K562 (cell line): Measurements from ENCODE around the gene CADM2. TPM values are rescaled to one million over a fixed set of nuclear protein-coding genes. Genes with fewer than 3 reads are reported as not detected.

Experiments
- ATAC-seq: fragments of 200-7000 bp; cut with Tn5 transposase; 3 replicates; pipeline ENCODE4 v1.9.1; 2020; ENCODE audit warnings: moderate library complexity
- BruUV-seq: library from RNA; stranded (reverse); fragments of 400-500 nt; replicated peaks from 2 replicates; lab custom pipeline; 2021; lab: Mats Ljungman, UMichigan
- CTCF ChIA-PET: fragments of 300-600 bp; formaldehyde crosslinking; extraction: SDS; loops from one replicate; lab custom pipeline; 2021; ENCODE audit warnings: low intra/inter-chr PET ratio; lab: Yijun Ruan, JAX
- POLR2A ChIA-PET: fragments of 300-600, 350-650 bp; sonication (Branson Sonifier 250); formaldehyde crosslinking; extraction: SDS; loops from one replicate; lab custom pipeline; 2021; ENCODE audit warnings: antibody characterized with exemption, inconsistent platforms; lab: Yijun Ruan, JAX
- DNase-seq, 4 experiments: peaks; one replicate each; pipeline versions ENCODE4 v3.0.0 to v3.0.0-alpha.2; 2011 to 2018; ENCODE audit warnings: low spot score in 3 of 4, mixed read lengths in 3 of 4; ENCODE audit errors: extremely low read depth in 1 of 4
- FAIRE-seq: peaks from 2 replicates; lab custom pipeline; 2011; peaks lifted over from hg19 to GRCh38; lab: Jason Lieb, UNC
- H2AFZ ChIP-seq: 2 replicates; pipeline ENCODE4 v1.6.0; 2011; ENCODE audit warnings: low read depth, low read length, control low read depth, inconsistent platforms
- H3K27ac ChIP-seq: fragments of 200-600 bp; 3 replicates; pipeline ENCODE4 v1.8.0; 2011; ENCODE audit warnings: low read depth, mild to moderate bottlenecking, control low read depth, inconsistent platforms, low read length, moderate library complexity, mixed read lengths; ENCODE audit errors: extremely low read depth
- H3K27me3 ChIP-seq, 2 experiments: fragments of 300-600 bp in 1 of 2; 2 replicates in 1 of 2; 3 replicates in 1 of 2; pipeline versions ENCODE4 v1.6.0 to v1.8.0; 2011; ENCODE audit warnings: inconsistent platforms in 2 of 2, low read length in 2 of 2, mild to moderate bottlenecking in 1 of 2, mixed read lengths in 1 of 2, moderate library complexity in 1 of 2; ENCODE audit not compliant: control insufficient read depth in 2 of 2, insufficient read depth in 2 of 2
- H3K36me3 ChIP-seq: fragments of 300-600 bp; 3 replicates; pipeline ENCODE4 v1.8.0; 2011; ENCODE audit warnings: mild to moderate bottlenecking, low read length, inconsistent platforms; ENCODE audit not compliant: control insufficient read depth, insufficient read depth
- H3K4me1 ChIP-seq, 2 experiments: fragments of 200-600 bp in 1 of 2; replicated peaks in 1 of 2; 2 replicates in 1 of 2; 3 replicates in 1 of 2; pipeline versions ENCODE4 v1.5.1 to v1.8.0; 2011; ENCODE audit warnings: inconsistent platforms in 2 of 2, low read length in 2 of 2, mild to moderate bottlenecking in 1 of 2, mixed read lengths in 1 of 2, moderate library complexity in 1 of 2; ENCODE audit not compliant: control insufficient read depth in 2 of 2, insufficient read depth in 2 of 2
- H3K4me2 ChIP-seq: 2 replicates; pipeline ENCODE4 v1.6.1; 2011; ENCODE audit warnings: low read length, control low read depth, inconsistent platforms, mixed read lengths; ENCODE audit not compliant: insufficient read depth
- H3K4me3 ChIP-seq: fragments of 200-600 bp; sonication (generic), shearing (Covaris generic); 2 replicates; pipeline ENCODE4 v1.5.1; 2016; ENCODE audit warnings: control low read depth, inconsistent platforms
- H3K79me2 ChIP-seq: fragments of 200-600 bp; 3 replicates; pipeline ENCODE4 v1.8.0; 2011; ENCODE audit warnings: low read length, inconsistent platforms; ENCODE audit not compliant: control insufficient read depth, insufficient read depth
- H3K9ac ChIP-seq, 2 experiments: 2 replicates each; pipeline versions ENCODE4 v1.6.0 to v1.6.1; 2011; ENCODE audit warnings: low read depth in 2 of 2, low read length in 2 of 2, control low read depth in 1 of 2, inconsistent platforms in 1 of 2, mild to moderate bottlenecking in 1 of 2, mixed read lengths in 1 of 2; ENCODE audit not compliant: insufficient read depth in 1 of 2
- H3K9me1 ChIP-seq: one replicate; pipeline ENCODE4 v1.6.0; 2011; ENCODE audit warnings: inconsistent platforms, mild to moderate bottlenecking, low read length, moderate library complexity; ENCODE audit not compliant: control insufficient read depth, insufficient read depth
- H3K9me3 ChIP-seq: replicated peaks from 2 replicates; pipeline ENCODE4 v1.5.1; 2011; ENCODE audit warnings: low read depth, low read length, inconsistent platforms; ENCODE audit not compliant: control insufficient read depth, insufficient read depth
- H4K20me1 ChIP-seq: replicated peaks from 2 replicates; pipeline ENCODE4 v1.6.1; 2011; ENCODE audit warnings: low read length, inconsistent platforms, mixed read lengths; ENCODE audit not compliant: control insufficient read depth, insufficient read depth
- CREB5 ChIP-seq: fragments of 250-450 bp; sonication (Bioruptor Pico); IDR thresholded peaks from 2 replicates; pipeline ENCODE4 v1.5.0; 2020; ENCODE audit warnings: mild to moderate bottlenecking
- GABPB2 ChIP-seq: fragments of 250-450 bp; sonication (Bioruptor Pico); conservative IDR thresholded peaks from 2 replicates; pipeline ENCODE4 v1.5.1; 2021; ENCODE audit warnings: mild to moderate bottlenecking
- NFIC ChIP-seq: fragments of 450-650 bp; IDR thresholded peaks from 2 replicates; pipeline ENCODE4 v1.6.1; 2017; ENCODE audit warnings: mild to moderate bottlenecking, inconsistent platforms
- RFX5 ChIP-seq: IDR thresholded peaks from 2 replicates; pipeline ENCODE4 v1.6.1; 2011; ENCODE audit warnings: low read depth, mild to moderate bottlenecking, improper control_type of control experiment, low read length
- RUNX1 ChIP-seq: sonication (generic); IDR thresholded peaks from 2 replicates; pipeline ENCODE4 v1.6.1; 2016; ENCODE audit warnings: antibody characterized with exemption, low read depth
- YY1 ChIP-seq, 3 experiments: IDR thresholded peaks; 2 replicates each; pipeline ENCODE4 v1.6.1; 2011; ENCODE audit warnings: low read length in 2 of 3, mild to moderate bottlenecking in 2 of 3, moderate library complexity in 2 of 3, borderline replicate concordance in 1 of 3, control low read depth in 1 of 3, low read depth in 1 of 3; ENCODE audit not compliant: insufficient read depth in 3 of 3, insufficient replicate concordance in 2 of 3, control insufficient read depth in 1 of 3, insufficient read length in 1 of 3; ENCODE audit errors: extremely low read depth in 1 of 3
- ZNF3 ChIP-seq: fragments of 250-450 bp; sonication (Bioruptor Pico); IDR thresholded peaks from 2 replicates; pipeline ENCODE4 v1.5.0; 2021; ENCODE audit warnings: mild to moderate bottlenecking, moderate library complexity
- ZNF561 ChIP-seq: fragments of 450-650 bp; formaldehyde crosslinking; conservative IDR thresholded peaks from 2 replicates; pipeline ENCODE4 v1.4.0; 2020; ENCODE audit warnings: mild to moderate bottlenecking, moderate library complexity
- WGBS: fragments of 100-300 bp; shearing (Covaris generic); methylation state at CpG from one replicate; pipeline ENCODE4 v1.1.6; 2016; ENCODE audit warnings: low coverage, mixed read lengths; ENCODE audit not compliant: insufficient coverage; ENCODE audit errors: missing lambda C conversion rate; 5-methylcytosine and 5-hydroxymethylcytosine counted together
- in situ Hi-C: fragments of 300-500 bp; cut with MboI; formaldehyde crosslinking; loops from 4 replicates; pipeline ENCODE4 v1.15.0; 2018; ENCODE audit warnings: inconsistent platforms, mixed read lengths
- intact Hi-C: fragments of 100-400 bp; cut with micrococcal nuclease; formaldehyde crosslinking; loops from 2 replicates; pipeline ENCODE4 v1.14.2; 2022
- polyA plus RNA-seq, 8 experiments: library from polyadenylated mRNA; depleted of rRNA in 4 of 8; stranded (reverse) in 5 of 8; unstranded in 3 of 8; fragments of >200 nt; fragmentation: Nextera tagmentation in 2 of 8; fragmentation: Illumina TruSeq in 1 of 8; extraction: Ambion mirVana in 2 of 8; extraction: Trizol in 1 of 8; gene quantifications; 2 replicates each; pipeline versions ENCODE4 v1.2.1 to v1.2.3, GENCODE V29; 2011 to 2014; ENCODE audit warnings: inconsistent platforms in 1 of 8, missing spikeins in 1 of 8
- total RNA-seq, 7 experiments: library from RNA; depleted of rRNA in 6 of 7; stranded (reverse); fragments of >200 nt in 6 of 7; fragmentation: Illumina TruSeq in 2 of 7; extraction: Trizol in 2 of 7; gene quantifications; 2 replicates each; pipeline versions ENCODE4 v1.2.1 to v1.2.3, GENCODE V29; 2011 to 2021; ENCODE audit warnings: low replicate concordance in 1 of 7
- TF ChIP-seq, protein P1 (sequence below): fragments of 250-450 bp; sonication (Bioruptor Pico); IDR thresholded peaks from 2 replicates; pipeline ENCODE4 v1.8.0; 2022; ENCODE audit warnings: moderate library complexity, mild to moderate bottlenecking, inconsistent platforms
- TF ChIP-seq, protein P2 (sequence below): fragments of 200-800 bp; sonication (Bioruptor generic); IDR thresholded peaks from 2 replicates; pipeline ENCODE4 v1.6.1; 2017; ENCODE audit warnings: missing genetic modification characterization, missing compliant biosample characterization

Gene CADM2
- total and polyA plus RNA-seq, 9 of the 15 experiments (the other 6 are each of a cell fraction or from before 2014, with no cell fraction given), result 0.11 to 3.2 (median 0.95) TPM

GRCh38 chr3:85387913-85388505 lies 429.2 kb downstream of the CADM2 start:
- Histone ChIP-seq H3K27ac (no peak overlapping the region), H3K4me1 (no peaks in the 10 kb centered on the region), H3K9ac (no peak overlapping the region), H3K9me1 (no peaks in the 10 kb centered on the region), H3K36me3 (no peaks in the 10 kb centered on the region), H2AFZ (no peak overlapping the region), H3K9me3 (no peaks in the 10 kb centered on the region), H3K79me2 (no peaks in the 10 kb centered on the region), H3K4me3 (no peak overlapping the region), H4K20me1 (no peaks in the 10 kb centered on the region), H3K27me3 (no peaks in the 10 kb centered on the region), H3K4me2 (no peak overlapping the region)
- ChIA-PET POLR2A (no interaction called here), CTCF (no interaction called here)
- TF ChIP-seq NFIC (peak; percentile 42; the same call in 1 of the 2 replicates), ZNF561 (CRISPR knock-in tag) (no peak)
- in situ Hi-C loops (no loop called here), intact Hi-C loops (no loop called here)
- FAIRE-seq (no peak), DNase-seq (no peak), ATAC-seq (no peak)
- WGBS, result 1% methylated on average over 6 of the region's 6 CpGs
- BruUV-seq, result no TSS peak

DNA sequence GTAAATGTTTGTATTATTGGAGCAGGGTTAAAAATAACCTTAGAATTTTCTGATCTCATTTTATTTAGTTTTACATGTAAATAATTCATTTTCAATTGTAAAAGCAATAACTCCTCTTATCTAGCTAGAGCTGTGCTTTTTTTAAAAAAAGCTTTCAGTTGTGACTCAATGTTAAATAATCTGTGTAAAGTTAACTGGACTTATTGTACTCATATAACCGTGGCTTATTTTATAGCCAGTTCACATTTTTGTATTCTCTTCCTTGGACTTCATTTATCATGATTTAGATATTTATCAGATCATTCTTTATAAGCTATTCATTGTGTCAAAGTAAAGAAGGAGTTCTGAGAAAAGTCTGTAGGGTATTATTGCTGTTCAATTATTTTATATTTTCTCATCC lies 435.6 kb downstream of the CADM2 start:
- DNase-seq (no peak), ATAC-seq (no peak), FAIRE-seq (no peak)
- Histone ChIP-seq H3K4me3 (no peak overlapping the region), H3K36me3 (no peaks in the 10 kb centered on the region), H3K4me2 (no peak overlapping the region), H3K9me3 (no peaks in the 10 kb centered on the region), H3K27me3 (no peaks in the 10 kb centered on the region), H3K4me1 (no peaks in the 10 kb centered on the region), H3K9me1 (no peaks in the 10 kb centered on the region), H4K20me1 (no peaks in the 10 kb centered on the region), H2AFZ (no peak overlapping the region), H3K27ac (no peak overlapping the region), H3K79me2 (no peaks in the 10 kb centered on the region), H3K9ac (no peak overlapping the region)
- no TSS peak for BruUV-seq
- POLR2A ChIA-PET, result no interaction called here
- in situ Hi-C loops, result no loop called here
- WGBS, result 0% methylated on average over 1 of the region's 1 CpG
- CTCF ChIA-PET, result no interaction called here
- TF ChIP-seq, protein P1, sequence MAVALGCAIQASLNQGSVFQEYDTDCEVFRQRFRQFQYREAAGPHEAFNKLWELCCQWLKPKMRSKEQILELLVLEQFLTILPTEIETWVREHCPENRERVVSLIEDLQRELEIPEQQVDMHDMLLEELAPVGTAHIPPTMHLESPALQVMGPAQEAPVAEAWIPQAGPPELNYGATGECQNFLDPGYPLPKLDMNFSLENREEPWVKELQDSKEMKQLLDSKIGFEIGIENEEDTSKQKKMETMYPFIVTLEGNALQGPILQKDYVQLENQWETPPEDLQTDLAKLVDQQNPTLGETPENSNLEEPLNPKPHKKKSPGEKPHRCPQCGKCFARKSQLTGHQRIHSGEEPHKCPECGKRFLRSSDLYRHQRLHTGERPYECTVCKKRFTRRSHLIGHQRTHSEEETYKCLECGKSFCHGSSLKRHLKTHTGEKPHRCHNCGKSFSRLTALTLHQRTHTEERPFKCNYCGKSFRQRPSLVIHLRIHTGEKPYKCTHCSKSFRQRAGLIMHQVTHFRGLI (CRISPR knock-in tag), result no peak
- TF ChIP-seq GABPB2 (CRISPR knock-in tag) (no peak), ZNF3 (CRISPR knock-in tag) (no peak), RFX5 (no peak), YY1 (IDR thresholded peaks at IDR 0.05; ENCODE audit: borderline replicate concordance in 1 of 3, control insufficient read depth in 1 of 3, extremely low read depth in 1 of 3, insufficient read depth in 3 of 3, insufficient read length in 1 of 3, insufficient replicate concordance in 2 of 3, low read depth in 1 of 3, low read length in 2 of 3) (no peak), RUNX1 (no peak), CREB5 (CRISPR knock-in tag) (no peak)
- TF ChIP-seq, protein P2, sequence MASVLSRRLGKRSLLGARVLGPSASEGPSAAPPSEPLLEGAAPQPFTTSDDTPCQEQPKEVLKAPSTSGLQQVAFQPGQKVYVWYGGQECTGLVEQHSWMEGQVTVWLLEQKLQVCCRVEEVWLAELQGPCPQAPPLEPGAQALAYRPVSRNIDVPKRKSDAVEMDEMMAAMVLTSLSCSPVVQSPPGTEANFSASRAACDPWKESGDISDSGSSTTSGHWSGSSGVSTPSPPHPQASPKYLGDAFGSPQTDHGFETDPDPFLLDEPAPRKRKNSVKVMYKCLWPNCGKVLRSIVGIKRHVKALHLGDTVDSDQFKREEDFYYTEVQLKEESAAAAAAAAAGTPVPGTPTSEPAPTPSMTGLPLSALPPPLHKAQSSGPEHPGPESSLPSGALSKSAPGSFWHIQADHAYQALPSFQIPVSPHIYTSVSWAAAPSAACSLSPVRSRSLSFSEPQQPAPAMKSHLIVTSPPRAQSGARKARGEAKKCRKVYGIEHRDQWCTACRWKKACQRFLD (CRISPR knock-in tag), result no peak
- intact Hi-C loops, result no loop called here
